DND-41 (cell line): ENCODE measurements around the gene PDCD6IP.

Experiments used
- CTCF ChIP-seq: IDR thresholded peaks from 2 replicates; pipeline ENCODE4 v1.5.1; 2012; ENCODE audit warnings: borderline replicate concordance, low read length, moderate library complexity, mild to moderate bottlenecking; ENCODE audit not compliant: poor library complexity, severe bottlenecking; ENCODE audit errors: extremely low read depth
- EZH2 ChIP-seq: IDR thresholded peaks from 3 replicates; pipeline ENCODE4 v1.6.1; 2012; ENCODE audit warnings: borderline replicate concordance, low read depth, mild to moderate bottlenecking, moderate library complexity, low read length, inconsistent platforms; ENCODE audit not compliant: severe bottlenecking

GRCh38 chr3:33908250-33908851, 109.9 kb downstream of the PDCD6IP start:
- TF ChIP-seq CTCF (no peak), EZH2 (no peak)
